Endothelial cell of umbilical vein (primary cell): Measurements from ENCODE around the gene THSD4. TPM values are rescaled to one million over a fixed set of nuclear protein-coding genes. Genes with fewer than 3 reads are reported as not detected.

Experiments
- BruUV-seq: library from RNA; stranded (reverse); fragments of 400-500 nt; replicated peaks from 2 replicates; lab custom pipeline; 2021; lab: Mats Ljungman, UMichigan
- CTCF ChIA-PET: fragments of 300-600, 350-600 bp; sonication (Branson Sonifier 250); formaldehyde crosslinking; loops from one replicate; lab custom pipeline; 2021; ENCODE audit warnings: antibody characterized with exemption, inconsistent platforms; lab: Charles Lee
- POLR2A ChIA-PET: fragments of 300-600, 350-600 bp; sonication (Branson Sonifier 250); formaldehyde crosslinking; loops from one replicate; lab custom pipeline; 2021; ENCODE audit warnings: antibody characterized with exemption, inconsistent platforms; lab: Charles Lee
- DNase-seq: peaks from one replicate; pipeline ENCODE4 v3.0.0-alpha.2; 2011; ENCODE audit warnings: low read depth, low spot score
- FAIRE-seq: peaks from 2 replicates; lab custom pipeline; 2011; peaks lifted over from hg19 to GRCh38; lab: Jason Lieb, UNC
- H2AFZ ChIP-seq: 2 replicates; pipeline ENCODE4 v1.6.0; 2012; ENCODE audit warnings: low read depth, low read length, control low read depth, inconsistent platforms
- H3K27ac ChIP-seq: 2 replicates; pipeline ENCODE4 v1.5.1; 2011; ENCODE audit warnings: low read depth, mild to moderate bottlenecking, control low read depth, low read length, moderate library complexity; ENCODE audit not compliant: insufficient read depth
- H3K27me3 ChIP-seq, 2 experiments: 2 replicates each; pipeline versions ENCODE4 v1.6.0 to v1.6.1; 2011; ENCODE audit warnings: low read length in 2 of 2, mixed read lengths in 1 of 2; ENCODE audit not compliant: control insufficient read depth in 2 of 2, insufficient read depth in 2 of 2
- H3K36me3 ChIP-seq, 2 experiments: 2 replicates in 1 of 2; 3 replicates in 1 of 2; pipeline ENCODE4 v1.5.1; 2011; ENCODE audit warnings: low read length in 2 of 2, mild to moderate bottlenecking in 1 of 2, moderate library complexity in 1 of 2; ENCODE audit not compliant: control insufficient read depth in 2 of 2, insufficient read depth in 2 of 2; ENCODE audit errors: extremely low read depth in 1 of 2
- H3K4me1 ChIP-seq: 3 replicates; pipeline ENCODE4 v1.5.1; 2011; ENCODE audit warnings: mild to moderate bottlenecking, low read length; ENCODE audit not compliant: control insufficient read depth, insufficient read depth; ENCODE audit errors: extremely low read depth
- H3K4me2 ChIP-seq: 2 replicates; pipeline ENCODE4 v1.6.1; 2011; ENCODE audit warnings: low read length, control low read depth, mixed read lengths; ENCODE audit not compliant: insufficient read depth
- H3K4me3 ChIP-seq, 3 experiments: fragments of 200-600 bp in 1 of 3; sonication (generic), shearing (Covaris generic) in 1 of 3; replicated peaks in 1 of 3; 2 replicates each; pipeline ENCODE4 v1.5.1; 2011 to 2016; ENCODE audit warnings: control low read depth in 3 of 3, low read length in 3 of 3, mild to moderate bottlenecking in 2 of 3, inconsistent platforms in 1 of 3, low read depth in 1 of 3, moderate library complexity in 1 of 3; ENCODE audit not compliant: insufficient read depth in 1 of 3
- H3K79me2 ChIP-seq: 2 replicates; pipeline ENCODE4 v1.6.0; 2012; ENCODE audit warnings: low read length, inconsistent platforms; ENCODE audit not compliant: control insufficient read depth, insufficient read depth
- H3K9ac ChIP-seq: replicated peaks from 2 replicates; pipeline ENCODE3; 2011; ENCODE audit warnings: low read length, control low read depth; ENCODE audit not compliant: insufficient read depth; ENCODE audit errors: extremely low read depth
- H3K9me1 ChIP-seq: replicated peaks from 3 replicates; pipeline ENCODE4 v1.6.0; 2011; ENCODE audit warnings: mild to moderate bottlenecking, low read length; ENCODE audit not compliant: control insufficient read depth, insufficient read depth; ENCODE audit errors: extremely low read depth
- H3K9me3 ChIP-seq: replicated peaks from 2 replicates; pipeline ENCODE4 v1.5.1; 2012; ENCODE audit warnings: low read length, inconsistent platforms; ENCODE audit not compliant: control insufficient read depth, insufficient read depth
- H4K20me1 ChIP-seq: replicated peaks from 2 replicates; pipeline ENCODE3; 2011; ENCODE audit warnings: mild to moderate bottlenecking, low read length; ENCODE audit not compliant: control insufficient read depth, insufficient read depth; ENCODE audit errors: extremely low read depth
- EZH2 ChIP-seq: IDR thresholded peaks from 2 replicates; pipeline ENCODE4 v1.6.1; 2012; ENCODE audit warnings: borderline replicate concordance, low read depth, mild to moderate bottlenecking, moderate library complexity, low read length, inconsistent platforms; ENCODE audit not compliant: severe bottlenecking
- FOS ChIP-seq: IDR thresholded peaks from 2 replicates; pipeline ENCODE4 v1.6.1; 2011; ENCODE audit warnings: mild to moderate bottlenecking, low read length, moderate library complexity, borderline replicate concordance; ENCODE audit not compliant: insufficient read depth
- GATA2 ChIP-seq: IDR thresholded peaks from 2 replicates; pipeline ENCODE4 v1.7.0; 2011; ENCODE audit warnings: low read depth, mild to moderate bottlenecking, moderate library complexity, mixed read lengths, low read length; ENCODE audit not compliant: insufficient read length, insufficient read depth
- JUN ChIP-seq: IDR thresholded peaks from 2 replicates; pipeline ENCODE4 v1.6.1; 2011; ENCODE audit warnings: borderline replicate concordance, low read depth; ENCODE audit not compliant: insufficient read length, insufficient read depth
- MYC ChIP-seq: IDR thresholded peaks from one replicate; pipeline ENCODE4 v1.6.1; 2011; ENCODE audit warnings: mild to moderate bottlenecking, low read depth, low read length
- POLR2A ChIP-seq: IDR thresholded peaks from 2 replicates; pipeline ENCODE4 v1.6.1; 2012; ENCODE audit warnings: low read depth, mild to moderate bottlenecking, control low read depth, low read length
- POLR2AphosphoS5 ChIP-seq: IDR thresholded peaks from 2 replicates; pipeline ENCODE4 v1.6.1; 2012; ENCODE audit warnings: low read depth, mild to moderate bottlenecking, control low read depth, low read length, moderate library complexity; ENCODE audit not compliant: insufficient read depth
- dilution Hi-C: fragments of 300-500 bp; cut with MboI; formaldehyde crosslinking; loops from one replicate; pipeline ENCODE4 v1.15.0; 2019; ENCODE audit warnings: low sequenced_read_pairs; ENCODE audit not compliant: extremely low pct_ligation_motif_present
- intact Hi-C: fragments of 100-400 bp; cut with micrococcal nuclease; formaldehyde crosslinking; loops from one replicate; pipeline ENCODE4 v1.10.0; 2022
- polyA plus RNA-seq, 4 experiments: library from polyadenylated mRNA; depleted of rRNA in 3 of 4; stranded (reverse) in 3 of 4; unstranded in 1 of 4; fragments of >200 nt; gene quantifications; 2 replicates each; pipeline versions ENCODE4 v1.2.1 to v1.2.3, GENCODE V29; 2011 to 2012; ENCODE audit warnings: missing spikeins in 1 of 4
- total RNA-seq: library from RNA; stranded (reverse); gene quantifications from 2 replicates; pipeline ENCODE4 v1.2.3, GENCODE V29; 2021
- TF ChIP-seq, protein P1 (sequence below): IDR thresholded peaks from 2 replicates; pipeline ENCODE4 v1.6.1; 2011; ENCODE audit not compliant: insufficient read depth, insufficient read length
- TF ChIP-seq, protein P2 (sequence below), 2 donors: IDR thresholded peaks; 1 replicate in 1 of 2; 2 replicates in 1 of 2; pipeline ENCODE4 v1.5.1; 2011; ENCODE audit warnings: low read length in 2 of 2, mild to moderate bottlenecking in 2 of 2, moderate library complexity in 2 of 2, control low read depth in 1 of 2, inconsistent platforms in 1 of 2, low read depth in 1 of 2; ENCODE audit not compliant: insufficient read depth in 1 of 2; ENCODE audit errors: extremely low read depth in 1 of 2

THSD4 gene
- total and polyA plus RNA-seq, 2 donors (not counting 3 experiments of a cell fraction or from before 2014, with no cell fraction given): 9.9 to 25.4 TPM

DNA sequence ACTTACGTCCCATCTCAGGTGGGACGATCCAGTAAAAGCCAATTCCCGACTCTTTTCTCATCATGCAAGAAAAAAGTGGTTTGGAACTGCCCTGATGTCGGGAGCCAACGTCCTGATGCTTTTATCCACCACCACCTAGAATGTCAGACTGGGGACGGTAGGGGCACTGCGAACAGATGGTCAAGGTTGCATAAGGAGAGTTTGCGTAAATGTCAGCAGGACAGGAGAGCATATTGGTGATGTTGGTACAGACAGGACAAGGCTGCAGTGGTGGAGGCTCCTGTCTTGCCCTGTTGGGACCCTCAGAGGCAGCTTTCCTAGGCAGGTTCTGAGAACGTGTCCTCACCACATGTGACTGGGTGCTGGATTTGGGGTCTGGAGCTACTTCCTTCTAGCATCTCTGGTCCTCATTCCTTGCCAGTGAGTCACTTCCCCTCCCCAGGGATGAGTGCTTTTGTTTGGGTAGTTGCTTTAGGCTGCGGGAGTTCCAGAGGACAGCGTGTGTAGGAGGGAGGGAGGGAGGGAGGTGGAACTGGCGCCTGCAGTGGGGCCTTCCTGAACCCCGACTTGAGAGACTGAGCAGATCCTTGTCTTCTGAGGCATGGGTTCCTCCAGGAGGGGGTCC lies 21.0 kb downstream of the THSD4 start:
- TSS peak; percentile 97 for BruUV-seq
- no peaks in the 10 kb centered on the region for H3K27me3 ChIP-seq
- H3K9ac ChIP-seq: peak overlapping the region; percentile 25
- H3K4me2 ChIP-seq: peak overlapping the region; percentile 2
- dilution Hi-C loops: no loop called here
- peak overlapping the region; percentile 81 for H3K27ac ChIP-seq
- CTCF ChIA-PET: interaction anchor here (0.6 to 1.5 kb wide), 5 partner anchors 17 to 304 kb away, joined by 3 to 7 read pairs (median 3); partner anchors contain the start of gene THSD4
- POLR2A ChIA-PET: interaction anchor here (0.7 kb wide), 1 partner anchor 18 kb away, joined by 7 read pairs; no protein-coding TSS in a partner anchor
- peak overlapping the region; percentile 16 for H2AFZ ChIP-seq
- peak; percentile 86 for FAIRE-seq
- peaks cover 48% of the 10 kb centered on the region for H3K4me1 ChIP-seq
- H3K9me1 ChIP-seq: no peaks in the 10 kb centered on the region
- no peak for TF ChIP-seq GATA2
- peak; percentile 74 for TF ChIP-seq JUN
- peak; percentile 60 for TF ChIP-seq POLR2AphosphoS5
- TF ChIP-seq FOS: peak; percentile 58
- TF ChIP-seq, protein P1, sequence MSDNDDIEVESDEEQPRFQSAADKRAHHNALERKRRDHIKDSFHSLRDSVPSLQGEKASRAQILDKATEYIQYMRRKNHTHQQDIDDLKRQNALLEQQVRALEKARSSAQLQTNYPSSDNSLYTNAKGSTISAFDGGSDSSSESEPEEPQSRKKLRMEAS: no peak
- TF ChIP-seq POLR2A: no peak
- no peak for TF ChIP-seq EZH2
- peak; percentile 84 for TF ChIP-seq MYC
- TF ChIP-seq, protein P2, sequence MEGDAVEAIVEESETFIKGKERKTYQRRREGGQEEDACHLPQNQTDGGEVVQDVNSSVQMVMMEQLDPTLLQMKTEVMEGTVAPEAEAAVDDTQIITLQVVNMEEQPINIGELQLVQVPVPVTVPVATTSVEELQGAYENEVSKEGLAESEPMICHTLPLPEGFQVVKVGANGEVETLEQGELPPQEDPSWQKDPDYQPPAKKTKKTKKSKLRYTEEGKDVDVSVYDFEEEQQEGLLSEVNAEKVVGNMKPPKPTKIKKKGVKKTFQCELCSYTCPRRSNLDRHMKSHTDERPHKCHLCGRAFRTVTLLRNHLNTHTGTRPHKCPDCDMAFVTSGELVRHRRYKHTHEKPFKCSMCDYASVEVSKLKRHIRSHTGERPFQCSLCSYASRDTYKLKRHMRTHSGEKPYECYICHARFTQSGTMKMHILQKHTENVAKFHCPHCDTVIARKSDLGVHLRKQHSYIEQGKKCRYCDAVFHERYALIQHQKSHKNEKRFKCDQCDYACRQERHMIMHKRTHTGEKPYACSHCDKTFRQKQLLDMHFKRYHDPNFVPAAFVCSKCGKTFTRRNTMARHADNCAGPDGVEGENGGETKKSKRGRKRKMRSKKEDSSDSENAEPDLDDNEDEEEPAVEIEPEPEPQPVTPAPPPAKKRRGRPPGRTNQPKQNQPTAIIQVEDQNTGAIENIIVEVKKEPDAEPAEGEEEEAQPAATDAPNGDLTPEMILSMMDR (IDR thresholded peaks at IDR 0.05; ENCODE audit: extremely low read depth in 1 of 2, insufficient read depth in 1 of 2, low read depth in 1 of 2, low read length in 2 of 2): no peak
- H3K4me3 ChIP-seq: no peak overlapping the region
- no peaks in the 10 kb centered on the region for H3K36me3 ChIP-seq
- no peaks in the 10 kb centered on the region for H3K79me2 ChIP-seq
- no peaks in the 10 kb centered on the region for H3K9me3 ChIP-seq
- intact Hi-C loops: loop anchor here (1.0 kb wide), 2 partner anchors 21 to 159 kb away; partner anchors contain the start of gene THSD4
- H4K20me1 ChIP-seq: no peaks in the 10 kb centered on the region
- DNase-seq: peak; percentile 56
